ENCODE data around the gene SPRED3. TPM values are rescaled to one million over a fixed set of nuclear protein-coding genes. Genes with fewer than 3 reads are reported as not detected.

Gene SPRED3
- 1 to 10 TPM in 1 of 4 donors, under 1 TPM in 1, not detected in 2; 0.22 to 1.1 TPM for total RNA-seq

DNA sequence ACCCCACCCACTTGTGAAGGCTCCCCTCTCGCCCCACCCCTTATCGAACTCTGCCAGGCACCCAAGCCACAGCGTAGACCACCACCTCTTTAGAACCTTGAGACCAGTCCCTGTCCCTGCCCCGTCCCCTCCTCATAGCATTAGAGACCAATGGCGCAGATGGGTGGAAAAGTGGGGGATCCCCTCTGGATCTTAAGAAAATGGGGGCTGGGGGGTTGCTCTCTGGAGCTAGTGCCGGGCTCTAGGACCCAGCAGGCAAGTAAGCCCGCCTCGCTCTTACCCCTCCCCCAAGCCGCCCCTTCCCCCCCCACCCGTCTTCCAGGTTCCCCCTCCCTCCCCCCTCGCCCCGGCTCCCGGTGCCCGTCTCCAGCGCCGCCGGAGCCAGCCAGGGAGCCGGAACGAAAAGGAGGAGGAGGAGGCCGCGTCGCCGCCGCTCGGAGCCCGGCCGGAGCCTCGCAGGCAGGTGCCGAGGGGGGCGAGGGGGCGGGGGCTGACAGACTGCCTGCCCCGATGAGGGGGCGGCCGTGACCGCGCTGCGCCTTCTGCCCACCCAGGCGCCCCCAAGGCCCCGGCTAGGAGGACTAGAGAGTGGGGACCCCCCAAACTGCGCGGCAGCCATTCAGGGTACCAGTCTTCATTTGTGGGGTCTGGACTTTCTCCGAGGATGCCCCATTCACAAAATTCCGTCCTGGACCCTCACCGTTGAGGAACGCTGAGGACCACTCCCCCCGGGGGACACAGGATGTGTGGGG, at the start of gene SPRED3:
Gene SPRED3, plus strand, starts transcription at position 349 of the 752 bp plus-strand sequence. CDS start 1,606 bp downstream, outside the sequence.
- TF ChIP-seq CTCF (IDR thresholded peaks at IDR 0.05; ENCODE audit: low read depth), result no peak

DNA sequence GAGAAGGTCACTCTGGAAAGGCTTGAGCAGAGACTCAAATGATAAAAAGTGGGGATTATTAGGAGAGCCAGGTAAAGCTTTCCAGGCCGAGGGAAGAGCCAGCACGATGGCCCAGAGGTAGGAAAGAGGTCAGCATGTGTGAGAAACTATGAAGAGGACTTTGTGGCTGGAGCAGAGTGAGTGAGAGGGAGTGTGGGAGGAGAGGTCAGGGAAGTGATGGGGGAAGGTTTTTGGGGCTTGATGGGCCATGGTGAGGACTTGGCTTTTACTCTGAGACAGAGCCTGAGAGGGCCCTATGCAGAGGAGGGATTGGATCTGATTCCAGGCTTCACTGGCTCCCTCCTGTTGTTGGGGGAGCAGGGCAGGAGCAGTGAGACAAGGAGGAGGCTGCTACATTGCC, 47.6 kb upstream of the SPRED3 start:
- TF ChIP-seq CTCF (IDR thresholded peaks at IDR 0.05; ENCODE audit: low read depth), result no peak

- no peak for TF ChIP-seq CTCF (IDR thresholded peaks at IDR 0.05; ENCODE audit: low read depth)
These were observed 41.7 kb upstream of the SPRED3 start for GRCh38 chr19:38346837-38347236.

DNA sequence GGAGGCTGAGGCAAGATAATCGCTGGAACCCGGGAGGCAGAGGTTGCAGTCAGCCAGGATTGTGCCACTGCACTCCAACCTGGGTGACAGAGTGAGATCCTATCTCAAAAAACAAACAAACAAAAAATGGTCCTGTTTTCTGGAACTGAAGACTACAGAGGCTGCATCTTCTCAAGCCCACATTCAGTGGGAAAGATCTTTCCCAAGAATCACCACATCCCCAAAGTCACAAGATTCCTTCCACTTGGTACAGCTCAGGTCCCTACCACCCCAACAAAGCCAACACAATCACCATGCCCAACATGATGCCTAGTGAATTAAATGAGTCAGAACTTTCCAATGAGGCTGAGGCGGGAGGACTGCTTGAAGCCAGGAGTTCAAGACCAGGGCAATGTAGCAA, 37.6 kb upstream of the SPRED3 start:
- TF ChIP-seq CTCF (IDR thresholded peaks at IDR 0.05; ENCODE audit: low read depth), result no peak

DNA sequence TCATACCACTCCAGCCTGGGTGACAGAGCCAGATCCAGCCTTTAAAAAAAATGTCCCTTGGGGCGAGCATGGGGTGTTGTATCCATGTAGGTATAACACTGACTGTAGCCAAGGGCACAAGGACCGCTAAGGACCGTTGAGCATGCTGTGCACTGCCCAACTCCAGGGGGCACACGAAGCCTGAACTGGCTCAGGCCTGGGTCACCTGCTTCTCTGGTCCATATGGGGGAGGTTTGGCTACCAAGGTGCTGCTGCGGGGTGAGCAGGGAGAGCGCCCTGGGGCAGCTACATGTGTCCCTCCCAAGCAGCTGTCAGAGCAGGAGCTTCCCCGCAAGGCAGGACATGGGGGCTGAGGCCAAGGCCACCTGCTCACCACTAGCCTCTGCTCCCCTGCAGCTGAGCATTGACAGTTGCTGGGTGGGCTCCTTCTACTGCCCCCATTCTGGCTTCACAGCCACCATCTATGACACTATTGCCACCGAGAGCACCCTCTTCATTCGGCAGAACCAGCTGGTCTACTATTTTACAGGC, 36.6 kb upstream of the SPRED3 start:
- TF ChIP-seq CTCF (IDR thresholded peaks at IDR 0.05; ENCODE audit: low read depth), result no peak

DNA sequence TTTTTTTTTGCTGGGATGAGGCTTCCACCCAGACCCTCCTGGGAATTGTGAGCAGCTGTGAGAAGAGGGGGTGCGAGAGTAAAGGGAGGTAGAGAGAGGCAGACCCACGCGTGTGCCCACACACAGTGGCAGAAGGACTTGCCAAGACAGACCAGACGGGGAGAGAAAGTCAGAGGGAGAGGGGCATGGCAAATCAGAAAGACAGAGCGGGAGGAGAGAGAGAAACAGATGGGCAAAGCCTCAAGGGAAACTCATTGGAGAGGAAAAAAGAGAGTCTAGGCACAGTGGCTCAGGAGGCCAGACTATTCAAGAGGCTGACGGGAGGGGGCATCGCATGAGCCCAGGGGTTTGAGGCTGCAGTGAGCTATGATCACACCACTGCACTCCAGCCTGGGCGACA, 35.9 kb upstream of the SPRED3 start:
- TF ChIP-seq CTCF (IDR thresholded peaks at IDR 0.05; ENCODE audit: low read depth), result no peak

GRCh38 chr19:38355728-38356725, 32.5 kb upstream of the SPRED3 start:
- no peak for TF ChIP-seq CTCF (IDR thresholded peaks at IDR 0.05; ENCODE audit: low read depth)

Data from subcutaneous adipose tissue (tissue), 4 donors.